ENCODE measurements around the gene BAK1. TPM values are rescaled to one million over a fixed set of nuclear protein-coding genes. Genes with fewer than 3 reads are reported as not detected.
A peak's percentile ranks its signal among the peaks of the same experiment; 100 is the strongest.

BAK1 gene
- polyA plus RNA-seq, 4 donors = 15.7 to 100 (median 80.6) TPM

- peaks cover 0 to 3% (median 0%) of the 10 kb centered on the region in 3 donors for H3K36me3 ChIP-seq (ENCODE audit: control insufficient read depth in 3 of 3, insufficient read depth in 2 of 3, low read depth in 1 of 3, low read length in 3 of 3)
- no peaks in the 10 kb centered on the region for H3K9me3 ChIP-seq (ENCODE audit: control insufficient read depth in 2 of 2, insufficient read depth in 1 of 2, low read depth in 1 of 2, low read length in 1 of 2)
- H3K4me1 ChIP-seq (ENCODE audit: control insufficient read depth in 3 of 3, insufficient read depth in 2 of 3, low read depth in 1 of 3, low read length in 2 of 3) = peaks cover 6 to 44% (median 7%) of the 10 kb centered on the region in 3 donors
- DNase-seq = no peak
- no peak for FAIRE-seq
- peak overlapping the region in 2 of 3 donors; percentile 68 to 70 for H3K27ac ChIP-seq (ENCODE audit: low read depth in 1 of 3, low read length in 2 of 3)
- 11 to 31% (median 13%) methylated on average over 4 of the region's 4 CpGs for WGBS, 3 donors
- peak overlapping the region in 2 of 3 donors; percentile 27 to 40 for H3K4me3 ChIP-seq (ENCODE audit: low read depth in 1 of 3, low read length in 3 of 3)
- no peaks in the 10 kb centered on the region for H3K27me3 ChIP-seq (ENCODE audit: control insufficient read depth in 3 of 3, insufficient read depth in 3 of 3, low read length in 3 of 3)
Measured at GRCh38 chr6:33593414-33593727, 13.3 kb upstream of the BAK1 start.

- H3K4me3 ChIP-seq (ENCODE audit: low read depth in 1 of 3, low read length in 3 of 3) = peak overlapping the region in 2 of 3 donors; percentile 27 to 40
- FAIRE-seq (no peak), DNase-seq (peak; percentile 62 to 64)
- 27 to 32% (median 27%) methylated on average over 51 to 57 of the region's 57 CpGs for WGBS, 3 donors
- no peaks in the 10 kb centered on the region for H3K27me3 ChIP-seq (ENCODE audit: control insufficient read depth in 3 of 3, insufficient read depth in 3 of 3, low read length in 3 of 3)
- peaks cover 4 to 44% (median 7%) of the 10 kb centered on the region in 3 donors for H3K4me1 ChIP-seq (ENCODE audit: control insufficient read depth in 3 of 3, insufficient read depth in 2 of 3, low read depth in 1 of 3, low read length in 2 of 3)
- H3K27ac ChIP-seq (ENCODE audit: low read depth in 1 of 3, low read length in 2 of 3) = peak overlapping the region in 2 of 3 donors; percentile 68 to 70
- no peaks in the 10 kb centered on the region for H3K9me3 ChIP-seq (ENCODE audit: control insufficient read depth in 2 of 2, insufficient read depth in 1 of 2, low read depth in 1 of 2, low read length in 1 of 2)
- H3K36me3 ChIP-seq (ENCODE audit: control insufficient read depth in 3 of 3, insufficient read depth in 2 of 3, low read depth in 1 of 3, low read length in 3 of 3) = peaks cover 0 to 3% (median 0%) of the 10 kb centered on the region in 3 donors
Measured at GRCh38 chr6:33592595-33593413, 12.7 kb upstream of the BAK1 start.

- WGBS, 3 donors = 75 to 85% (median 80%) methylated on average over 7 of the region's 7 CpGs
- Histone ChIP-seq H3K4me3 (ENCODE audit: low read depth in 1 of 3, low read length in 3 of 3) (no peak overlapping the region), H3K27me3 (ENCODE audit: control insufficient read depth in 3 of 3, insufficient read depth in 3 of 3, low read length in 3 of 3) (no peaks in the 10 kb centered on the region), H3K9me3 (ENCODE audit: control insufficient read depth in 2 of 2, insufficient read depth in 1 of 2, low read depth in 1 of 2, low read length in 1 of 2) (no peaks in the 10 kb centered on the region), H3K27ac (ENCODE audit: low read depth in 1 of 3, low read length in 2 of 3) (no peak overlapping the region), H3K36me3 (ENCODE audit: control insufficient read depth in 3 of 3, insufficient read depth in 2 of 3, low read depth in 1 of 3, low read length in 3 of 3) (peaks cover 0 to 3% (median 0%) of the 10 kb centered on the region in 3 donors), H3K4me1 (ENCODE audit: control insufficient read depth in 3 of 3, insufficient read depth in 2 of 3, low read depth in 1 of 3, low read length in 2 of 3) (peaks cover 4 to 44% (median 7%) of the 10 kb centered on the region in 3 donors)
- no peak for DNase-seq
- no peak for FAIRE-seq
Measured at GRCh38 chr6:33592280-33592594, 12.2 kb upstream of the BAK1 start.

GRCh38 chr6:33591424-33592032 is 11.5 kb upstream of the BAK1 start:
- H3K27ac ChIP-seq (ENCODE audit: low read depth in 1 of 3, low read length in 2 of 3) = peak overlapping the region; percentile 95 to 97 (median 96)
- H3K27me3 ChIP-seq (ENCODE audit: control insufficient read depth in 3 of 3, insufficient read depth in 3 of 3, low read length in 3 of 3) = no peaks in the 10 kb centered on the region
- DNase-seq (no peak), FAIRE-seq (no peak)
- 95 to 97% (median 97%) methylated on average over 9 of the region's 9 CpGs for WGBS, 3 donors
- H3K4me1 ChIP-seq (ENCODE audit: control insufficient read depth in 3 of 3, insufficient read depth in 2 of 3, low read depth in 1 of 3, low read length in 2 of 3) = peaks cover 2 to 40% (median 7%) of the 10 kb centered on the region in 3 donors
- peaks cover 0 to 3% (median 0%) of the 10 kb centered on the region in 3 donors for H3K36me3 ChIP-seq (ENCODE audit: control insufficient read depth in 3 of 3, insufficient read depth in 2 of 3, low read depth in 1 of 3, low read length in 3 of 3)
- H3K4me3 ChIP-seq (ENCODE audit: low read depth in 1 of 3, low read length in 3 of 3) = no peak overlapping the region
- H3K9me3 ChIP-seq (ENCODE audit: control insufficient read depth in 2 of 2, insufficient read depth in 1 of 2, low read depth in 1 of 2, low read length in 1 of 2) = no peaks in the 10 kb centered on the region

- H3K27me3 ChIP-seq (ENCODE audit: control insufficient read depth in 3 of 3, insufficient read depth in 3 of 3, low read length in 3 of 3) = no peaks in the 10 kb centered on the region
- peak; percentile 86 to 89 for DNase-seq
- FAIRE-seq = no peak
- peaks cover 2 to 40% (median 7%) of the 10 kb centered on the region in 3 donors for H3K4me1 ChIP-seq (ENCODE audit: control insufficient read depth in 3 of 3, insufficient read depth in 2 of 3, low read depth in 1 of 3, low read length in 2 of 3)
- H3K9me3 ChIP-seq (ENCODE audit: control insufficient read depth in 2 of 2, insufficient read depth in 1 of 2, low read depth in 1 of 2, low read length in 1 of 2) = no peaks in the 10 kb centered on the region
- H3K36me3 ChIP-seq (ENCODE audit: control insufficient read depth in 3 of 3, insufficient read depth in 2 of 3, low read depth in 1 of 3, low read length in 3 of 3) = peaks cover 0 to 3% (median 0%) of the 10 kb centered on the region in 3 donors
- H3K27ac ChIP-seq (ENCODE audit: low read depth in 1 of 3, low read length in 2 of 3) = peak overlapping the region; percentile 95 to 97 (median 96)
- H3K4me3 ChIP-seq (ENCODE audit: low read depth in 1 of 3, low read length in 3 of 3) = no peak overlapping the region
- WGBS, 3 donors = 23 to 53% (median 36%) methylated on average over 14 to 15 of the region's 15 CpGs
Measured at GRCh38 chr6:33590531-33591198, 10.6 kb upstream of the BAK1 start.

- H3K4me1 ChIP-seq (ENCODE audit: control insufficient read depth in 3 of 3, insufficient read depth in 2 of 3, low read depth in 1 of 3, low read length in 2 of 3) = peaks cover 2 to 40% (median 7%) of the 10 kb centered on the region in 3 donors
- peak; percentile 98 for DNase-seq
- no peak overlapping the region for H3K4me3 ChIP-seq (ENCODE audit: low read depth in 1 of 3, low read length in 3 of 3)
- FAIRE-seq = no peak
- H3K9me3 ChIP-seq (ENCODE audit: control insufficient read depth in 2 of 2, insufficient read depth in 1 of 2, low read depth in 1 of 2, low read length in 1 of 2) = no peaks in the 10 kb centered on the region
- peak overlapping the region; percentile 95 to 97 (median 96) for H3K27ac ChIP-seq (ENCODE audit: low read depth in 1 of 3, low read length in 2 of 3)
- WGBS, 3 donors = 13 to 25% (median 13%) methylated on average over 9 of the region's 9 CpGs
- peaks cover 0 to 3% (median 0%) of the 10 kb centered on the region in 3 donors for H3K36me3 ChIP-seq (ENCODE audit: control insufficient read depth in 3 of 3, insufficient read depth in 2 of 3, low read depth in 1 of 3, low read length in 3 of 3)
- no peaks in the 10 kb centered on the region for H3K27me3 ChIP-seq (ENCODE audit: control insufficient read depth in 3 of 3, insufficient read depth in 3 of 3, low read length in 3 of 3)
Measured at GRCh38 chr6:33589731-33590530, 9.9 kb upstream of the BAK1 start.

GRCh38 chr6:33589392-33589730 is 9.3 kb upstream of the BAK1 start:
- Histone ChIP-seq H3K27me3 (ENCODE audit: control insufficient read depth in 3 of 3, insufficient read depth in 3 of 3, low read length in 3 of 3) (no peaks in the 10 kb centered on the region), H3K4me3 (ENCODE audit: low read depth in 1 of 3, low read length in 3 of 3) (no peak overlapping the region), H3K36me3 (ENCODE audit: control insufficient read depth in 3 of 3, insufficient read depth in 2 of 3, low read depth in 1 of 3, low read length in 3 of 3) (peaks cover 0 to 3% (median 0%) of the 10 kb centered on the region in 3 donors), H3K9me3 (ENCODE audit: control insufficient read depth in 2 of 2, insufficient read depth in 1 of 2, low read depth in 1 of 2, low read length in 1 of 2) (no peaks in the 10 kb centered on the region), H3K27ac (ENCODE audit: low read depth in 1 of 3, low read length in 2 of 3) (peak overlapping the region; percentile 95 to 97 (median 96)), H3K4me1 (ENCODE audit: control insufficient read depth in 3 of 3, insufficient read depth in 2 of 3, low read depth in 1 of 3, low read length in 2 of 3) (peaks cover 2 to 40% (median 7%) of the 10 kb centered on the region in 3 donors)
- no peak for FAIRE-seq
- 33 to 43% (median 43%) methylated on average over 4 of the region's 4 CpGs for WGBS, 3 donors
- DNase-seq = no peak

- Histone ChIP-seq H3K4me1 (ENCODE audit: control insufficient read depth in 3 of 3, insufficient read depth in 2 of 3, low read depth in 1 of 3, low read length in 2 of 3) (peaks cover 2 to 40% (median 7%) of the 10 kb centered on the region in 3 donors), H3K9me3 (ENCODE audit: control insufficient read depth in 2 of 2, insufficient read depth in 1 of 2, low read depth in 1 of 2, low read length in 1 of 2) (no peaks in the 10 kb centered on the region), H3K27ac (ENCODE audit: low read depth in 1 of 3, low read length in 2 of 3) (peak overlapping the region; percentile 95 to 97 (median 96)), H3K4me3 (ENCODE audit: low read depth in 1 of 3, low read length in 3 of 3) (no peak overlapping the region), H3K27me3 (ENCODE audit: control insufficient read depth in 3 of 3, insufficient read depth in 3 of 3, low read length in 3 of 3) (no peaks in the 10 kb centered on the region), H3K36me3 (ENCODE audit: control insufficient read depth in 3 of 3, insufficient read depth in 2 of 3, low read depth in 1 of 3, low read length in 3 of 3) (peaks cover 0 to 3% (median 0%) of the 10 kb centered on the region in 3 donors)
- 82 to 95% (median 94%) methylated on average over 4 of the region's 4 CpGs for whole genome bisulfite sequencing, 3 donors
- no peak for FAIRE-seq
- DNase-seq = no peak
Measured at GRCh38 chr6:33588894-33589293, 8.8 kb upstream of the BAK1 start.
